SK-N-MC (cell line): ENCODE measurements around the gene OR2AG2.

ENCODE experiments used
- EZH2 ChIP-seq: fragments of 200-600 bp; sonication (generic); IDR thresholded peaks from one replicate; pipeline ENCODE4 v1.6.1; 2017; ENCODE audit warnings: antibody characterized with exemption
- FOXP2 ChIP-seq: optimal IDR thresholded peaks from 2 replicates; pipeline ENCODE3; 2011; ENCODE audit warnings: mild to moderate bottlenecking, moderate library complexity; ENCODE audit not compliant: insufficient read depth; ENCODE audit errors: extremely low read length, control extremely low read depth
- POLR2AphosphoS5 ChIP-seq: IDR thresholded peaks from 2 replicates; pipeline ENCODE4 v1.6.1; 2012; ENCODE audit warnings: mild to moderate bottlenecking, low read depth, low read length, borderline replicate concordance

DNA sequence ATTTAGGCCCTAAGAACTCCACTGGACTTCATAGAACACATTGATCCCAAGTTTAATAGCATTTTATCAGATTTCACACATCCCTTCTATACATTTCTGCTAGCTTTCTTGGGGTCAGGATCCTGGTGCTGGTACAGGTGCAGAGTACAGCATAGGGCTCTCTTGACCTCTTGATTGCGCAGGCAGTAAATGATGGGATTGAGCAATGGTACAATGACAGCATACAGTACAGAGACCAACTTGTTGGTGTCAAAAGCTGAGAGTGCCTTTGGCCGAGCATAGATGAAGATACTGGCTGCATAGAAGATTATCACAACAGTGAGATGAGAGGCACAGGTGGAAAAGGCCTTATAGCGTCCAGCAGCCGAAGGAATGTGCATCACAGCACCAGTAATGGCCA, 22.9 kb upstream of the OR2AG2 start:
- TF ChIP-seq POLR2AphosphoS5 (no peak), EZH2 (no peak), FOXP2 (no peak)
